GM19025 (cell line): ENCODE data around the gene ASPRV1.

Experiments
- ATAC-seq: cut with Tn5 transposase; IDR thresholded peaks from one replicate; pipeline ENCODE4 v1.9.1; 2021; ENCODE audit warnings: mild to moderate bottlenecking, low read depth, moderate library complexity; ENCODE audit not compliant: unreplicated experiment

ASPRV1 gene

GRCh38 chr2:69989441-69990105, 28.1 kb upstream of the ASPRV1 start:
- ATAC-seq = no peak

DNA sequence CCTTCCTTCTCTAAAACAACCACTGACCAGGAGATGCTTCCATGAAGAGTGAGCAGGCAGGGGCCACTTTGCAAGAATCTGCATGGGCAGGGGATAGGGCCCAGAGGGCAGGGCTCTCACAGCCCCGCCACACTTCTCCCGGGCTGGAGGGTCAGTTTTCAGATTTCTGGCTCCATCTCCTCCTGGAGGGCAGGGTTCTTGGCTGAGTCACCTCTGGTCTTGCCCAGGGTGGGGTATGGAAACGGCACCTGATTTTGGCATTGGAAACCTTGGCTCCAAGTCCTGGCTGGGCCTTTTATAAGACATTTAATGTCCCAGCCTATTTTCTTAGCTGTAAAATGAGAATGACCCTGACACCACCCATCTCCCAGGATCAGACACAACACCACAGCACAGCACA, 27.6 kb upstream of the ASPRV1 start:
- no peak for ATAC-seq

DNA sequence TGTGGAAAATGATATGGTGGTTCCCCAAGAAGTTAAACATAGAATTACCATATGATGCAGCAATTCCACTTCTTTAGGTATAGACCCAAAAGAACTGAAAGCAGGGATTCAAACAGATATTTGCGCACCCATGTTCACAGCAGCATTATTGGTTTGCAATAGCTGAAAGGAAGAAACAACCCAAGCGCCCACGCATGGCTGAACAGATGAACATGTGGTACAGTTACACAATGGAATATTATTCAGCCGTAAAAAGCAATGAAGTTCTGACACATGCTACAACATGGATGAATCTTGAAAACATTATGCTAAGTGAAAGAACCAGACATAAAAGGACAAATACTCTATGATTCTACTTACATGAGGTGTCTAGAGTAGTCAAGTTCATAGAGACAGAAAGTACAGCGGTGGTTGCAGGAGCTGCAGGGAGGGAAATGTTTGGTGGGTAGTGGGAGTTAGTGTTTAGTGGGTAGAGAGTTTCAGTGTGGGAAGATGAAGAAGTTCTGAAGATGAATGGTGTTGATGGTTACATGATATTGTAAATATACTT, 26.7 kb upstream of the ASPRV1 start:
- ATAC-seq = no peak

- no peak for ATAC-seq
These were observed 25.3 kb upstream of the ASPRV1 start for GRCh38 chr2:69986691-69987090.

- no peak for ATAC-seq
These were observed 24.3 kb upstream of the ASPRV1 start for GRCh38 chr2:69985688-69986087.

GRCh38 chr2:69985216-69985615, 23.8 kb upstream of the ASPRV1 start:
- ATAC-seq = no peak

- no peak for ATAC-seq
These were observed 22.0 kb upstream of the ASPRV1 start for GRCh38 chr2:69983392-69983966.

GRCh38 chr2:69979902-69980807, 18.7 kb upstream of the ASPRV1 start:
- ATAC-seq = no peak

GRCh38 chr2:69977906-69978482, 16.6 kb upstream of the ASPRV1 start:
- no peak for ATAC-seq

- ATAC-seq = no peak
These were observed 15.8 kb upstream of the ASPRV1 start for GRCh38 chr2:69977186-69977585.

- ATAC-seq = no peak
These were observed 14.5 kb upstream of the ASPRV1 start for GRCh38 chr2:69975853-69976462.

DNA sequence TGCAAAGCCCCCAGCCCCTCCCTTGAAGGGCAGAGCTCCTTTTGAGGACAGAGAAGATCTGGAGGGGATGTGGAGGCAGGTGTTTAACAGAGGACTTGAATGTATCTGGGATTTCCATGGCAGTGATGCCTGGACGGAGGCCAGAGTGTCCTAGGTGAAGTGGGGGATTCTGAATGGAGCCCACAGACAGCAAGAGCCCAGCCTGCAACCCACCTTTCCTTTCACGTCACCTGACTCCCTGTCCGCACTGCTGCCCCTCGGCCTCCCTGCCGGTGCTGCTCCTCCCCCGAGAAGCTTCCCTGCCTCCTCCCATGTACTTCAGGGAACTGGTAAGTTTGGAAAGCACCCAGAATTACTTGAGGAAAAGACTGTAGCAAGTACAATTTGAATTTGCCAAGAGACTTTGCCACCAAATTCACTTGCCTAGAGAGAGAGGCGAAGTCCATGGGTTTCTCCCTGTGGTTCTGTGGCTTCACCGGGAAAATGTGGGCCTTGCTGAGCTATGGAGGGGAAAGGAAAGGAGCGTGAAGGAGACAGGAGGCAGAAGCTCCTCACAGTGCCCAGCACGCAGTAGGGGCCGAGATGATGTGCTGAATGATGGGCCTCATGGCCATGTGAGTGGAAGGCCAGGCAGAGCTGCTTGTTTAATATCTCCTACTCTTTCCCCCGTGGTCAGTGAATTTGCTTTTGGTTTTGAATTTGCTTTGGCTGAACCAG, 13.9 kb upstream of the ASPRV1 start:
- ATAC-seq = no peak

DNA sequence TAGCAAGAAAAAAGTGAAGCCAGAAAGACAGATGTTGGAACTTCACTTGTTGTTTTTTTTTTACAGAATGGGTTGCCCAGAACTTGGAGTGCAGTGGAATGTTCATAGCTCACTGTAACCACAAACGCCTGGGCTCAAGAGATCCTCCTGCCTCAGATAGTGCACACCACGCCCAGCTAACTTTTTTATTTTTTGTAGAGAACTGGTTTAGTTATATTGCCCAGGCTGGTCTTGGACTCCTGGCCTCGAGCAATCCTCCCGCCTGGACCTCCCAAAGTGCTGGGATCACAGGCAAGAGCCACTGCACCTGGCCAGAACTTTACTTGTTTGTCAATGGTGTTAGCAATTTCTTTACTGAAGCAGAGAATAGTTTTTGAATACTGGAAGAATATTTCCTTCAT, 11.9 kb upstream of the ASPRV1 start:
- ATAC-seq = no peak

DNA sequence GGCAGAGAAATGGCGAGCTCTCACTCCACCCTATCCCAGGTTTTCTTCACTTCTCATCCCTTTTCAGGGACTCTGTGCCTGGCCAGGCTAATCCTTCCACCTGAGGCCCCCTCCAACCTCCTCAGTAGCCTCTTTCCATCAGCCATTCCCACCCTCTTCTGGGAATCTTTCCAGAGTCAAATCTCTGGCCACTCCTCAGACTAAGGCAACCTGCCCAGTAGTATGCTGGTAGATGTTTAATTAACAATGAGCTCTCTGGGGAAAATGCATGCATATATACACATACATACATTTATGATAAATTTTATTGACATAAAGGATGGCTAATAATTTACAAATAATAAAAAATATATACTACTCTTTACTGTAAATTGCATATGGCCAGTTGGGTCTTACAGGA, 11.4 kb upstream of the ASPRV1 start:
- ATAC-seq = no peak

DNA sequence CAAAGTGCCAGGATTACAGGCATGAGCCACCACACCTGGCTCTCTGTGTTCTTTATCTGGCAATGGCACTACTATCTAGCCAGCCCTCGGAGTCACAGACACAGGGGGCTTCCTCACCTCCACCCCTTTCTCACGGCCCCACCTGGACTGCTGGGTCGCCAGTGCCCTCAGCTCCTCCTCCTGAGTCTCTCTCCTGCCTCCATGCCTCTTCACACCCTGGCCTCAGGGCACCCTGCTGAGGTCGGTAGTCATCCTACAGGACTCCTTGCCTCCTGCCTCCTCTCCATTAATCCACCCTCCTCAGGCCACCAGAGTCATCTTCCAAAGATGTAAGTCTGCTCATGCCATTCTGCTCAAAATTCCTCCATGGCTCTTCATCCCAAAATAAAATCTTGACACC, 8.6 kb upstream of the ASPRV1 start:
- ATAC-seq = no peak

GRCh38 chr2:69969126-69969983, 7.9 kb upstream of the ASPRV1 start:
- ATAC-seq = no peak

DNA sequence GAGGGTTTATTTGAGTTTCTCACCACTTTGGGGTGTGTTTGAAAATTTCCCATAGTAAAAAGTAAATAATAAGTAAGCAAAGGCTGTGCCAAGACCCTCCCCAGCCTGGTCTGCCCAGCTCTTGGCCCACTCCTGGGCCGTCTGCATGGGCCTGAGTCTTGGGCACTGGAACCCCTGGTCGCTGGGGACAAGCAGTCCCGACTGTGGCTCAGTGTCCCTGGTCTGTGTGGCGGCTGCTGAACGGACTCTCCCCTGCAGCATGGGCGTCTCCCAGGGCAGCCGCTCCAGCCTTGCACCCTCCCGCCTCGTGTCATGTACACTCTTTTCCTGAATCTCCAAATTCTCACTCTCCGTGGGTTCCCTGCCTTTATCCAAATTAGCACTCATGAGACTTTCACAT, 7.2 kb upstream of the ASPRV1 start:
- ATAC-seq = no peak

DNA sequence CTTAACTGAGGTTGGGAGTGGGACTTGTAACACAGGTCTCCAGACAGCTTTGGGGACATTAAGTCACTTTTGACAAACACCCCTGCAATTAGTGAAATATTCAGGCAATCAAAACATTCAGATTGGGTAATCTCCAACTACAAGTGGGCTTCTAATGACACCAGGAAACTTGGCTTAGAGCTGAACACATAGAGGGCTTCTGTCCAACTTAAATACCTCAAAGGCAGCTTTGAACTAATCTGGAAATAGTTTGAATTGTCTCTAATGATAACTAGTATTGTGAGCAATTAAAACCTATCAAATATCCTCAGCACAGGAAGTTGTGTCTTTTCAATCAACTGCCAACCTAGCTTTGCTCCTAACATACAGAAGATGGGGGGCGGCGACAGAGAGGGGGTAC, 5.1 kb upstream of the ASPRV1 start:
- ATAC-seq = no peak
